HG03108 (cell line): Measurements from ENCODE around the gene SLC30A4.
"Not testable (repeated sequence)": the region's sequence is repeated elsewhere in the genome, so short reads cannot be mapped to it uniquely, and the experiment has no call there.

Source experiments
- ATAC-seq: cut with Tn5 transposase; IDR thresholded peaks from one replicate; pipeline ENCODE4 v1.9.1; 2021; ENCODE audit warnings: moderate library complexity; ENCODE audit not compliant: unreplicated experiment

Gene SLC30A4

GRCh38 chr15:45522328-45523165, at the start of gene SLC30A4:
SLC30A4 (minus strand) TSS chr15:45522755; CDS start chr15:45522354, 401 bp downstream.
- ATAC-seq: peak; percentile 81

GRCh38 chr15:45555934-45556608, 33.5 kb upstream of the SLC30A4 start:
- ATAC-seq: no peak

GRCh38 chr15:45551676-45552075, 29.1 kb upstream of the SLC30A4 start:
- no peak for ATAC-seq

DNA sequence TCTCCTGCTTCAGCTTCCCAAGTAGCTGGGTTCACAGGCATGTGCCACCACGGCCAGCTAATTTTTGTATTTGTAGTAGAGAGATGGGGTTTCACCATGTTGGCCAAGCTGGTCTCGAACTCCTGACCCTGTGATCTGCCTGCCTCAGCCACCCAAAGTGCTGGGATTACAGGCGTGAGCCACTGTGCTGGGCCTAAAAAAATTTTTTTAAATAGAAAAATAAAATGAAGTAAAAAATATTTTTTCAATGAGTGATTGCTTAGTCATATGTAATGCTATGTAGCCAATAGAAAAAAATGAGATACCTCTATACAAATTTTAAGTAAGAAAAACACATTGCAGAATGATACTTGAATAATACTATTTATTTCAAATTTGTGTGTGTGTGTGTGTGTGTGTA, 27.9 kb upstream of the SLC30A4 start:
- ATAC-seq: no peak

- no peak for ATAC-seq
Observed at GRCh38 chr15:45549541-45550220, 27.1 kb upstream of the SLC30A4 start.

GRCh38 chr15:45548753-45549520, 26.4 kb upstream of the SLC30A4 start:
- ATAC-seq: no peak

GRCh38 chr15:45546789-45547188, 24.2 kb upstream of the SLC30A4 start:
- ATAC-seq: no peak

- ATAC-seq: no peak
Observed at GRCh38 chr15:45544266-45545023, 21.9 kb upstream of the SLC30A4 start.

- no peak for ATAC-seq
Observed at GRCh38 chr15:45543051-45543450, 20.5 kb upstream of the SLC30A4 start.

DNA sequence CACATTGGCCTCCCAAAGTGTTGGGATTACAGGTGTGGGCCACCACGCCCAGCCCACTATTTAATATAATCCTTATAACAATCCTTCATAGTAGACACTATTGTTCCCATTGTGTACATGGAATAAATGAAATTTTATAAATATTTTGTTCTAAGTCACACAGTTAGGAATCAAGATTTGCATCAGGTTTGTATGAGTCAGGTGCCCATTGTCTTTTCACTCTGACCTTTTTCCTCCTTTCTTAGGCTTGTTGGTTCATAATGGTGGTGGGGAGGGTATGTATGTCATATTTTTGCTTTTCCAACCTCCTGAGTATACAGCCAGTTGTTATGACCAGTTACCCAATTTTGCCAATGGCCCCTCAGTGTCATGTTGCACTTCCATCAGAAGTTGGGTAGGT, 18.0 kb upstream of the SLC30A4 start:
- no peak for ATAC-seq

DNA sequence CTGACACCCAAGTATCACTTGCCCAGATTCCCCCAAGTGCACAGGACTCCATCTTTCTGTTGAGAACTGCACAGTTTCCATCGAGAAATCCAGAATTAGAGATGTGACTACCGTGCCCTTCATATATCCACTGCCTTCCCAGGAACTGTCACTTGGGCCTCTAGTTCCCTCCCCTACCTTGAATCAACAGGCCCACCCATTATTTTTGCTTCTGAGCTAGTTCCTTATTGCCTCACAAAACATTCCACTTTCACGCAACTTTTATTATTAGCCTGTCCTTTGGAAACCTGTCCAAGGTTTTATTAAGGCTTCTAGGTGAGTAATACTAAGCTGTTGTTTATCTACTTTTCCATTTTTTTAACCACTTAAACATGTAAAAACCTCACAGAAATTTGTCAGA, 17.1 kb upstream of the SLC30A4 start:
- no peak for ATAC-seq

DNA sequence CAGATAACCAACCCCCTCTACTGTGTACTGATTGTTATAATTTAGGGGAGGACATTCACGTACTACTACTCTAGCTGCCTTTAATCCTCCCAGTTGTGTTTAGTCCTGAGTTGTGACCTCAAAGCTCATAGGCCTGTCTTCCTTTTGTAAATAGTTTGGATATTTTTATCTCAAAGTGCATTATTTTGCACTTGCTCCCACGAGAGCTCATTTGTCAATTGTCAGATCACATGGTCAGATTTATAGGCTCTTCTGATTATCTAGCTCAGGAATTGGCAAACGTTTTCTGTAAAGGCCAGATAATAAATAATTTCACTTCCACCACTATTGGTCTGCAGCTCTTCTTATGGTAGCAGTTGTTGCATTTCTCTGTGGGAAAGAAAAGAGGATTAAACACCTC, 14.4 kb upstream of the SLC30A4 start:
- ATAC-seq: no peak

DNA sequence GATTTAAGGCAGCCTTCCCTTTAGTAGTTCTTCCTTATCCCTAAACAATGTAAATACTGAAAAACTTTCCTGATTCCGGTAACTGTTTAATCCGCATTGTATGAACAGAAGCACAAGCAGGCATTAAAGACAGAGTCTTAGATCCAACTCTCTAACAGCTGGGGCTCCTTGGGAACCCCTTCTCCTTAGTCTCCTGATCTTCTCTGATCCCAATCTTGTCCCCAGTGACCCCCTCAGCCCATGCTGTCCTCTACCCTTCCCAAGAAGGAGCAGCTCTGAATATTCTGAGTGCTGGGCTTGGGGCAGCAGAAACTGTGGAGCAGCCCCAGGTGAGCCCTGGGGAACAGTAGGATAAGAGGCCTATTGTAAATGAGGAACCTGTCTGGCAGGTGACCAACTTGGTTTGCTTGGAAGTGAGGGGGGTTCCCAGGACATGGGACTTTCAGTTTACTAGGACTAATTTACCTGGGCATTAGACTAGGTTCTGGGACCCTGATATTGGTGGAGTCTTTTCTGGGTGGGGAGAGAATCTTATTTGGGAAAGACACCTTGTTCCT, 13.0 kb upstream of the SLC30A4 start:
- ATAC-seq: no peak

DNA sequence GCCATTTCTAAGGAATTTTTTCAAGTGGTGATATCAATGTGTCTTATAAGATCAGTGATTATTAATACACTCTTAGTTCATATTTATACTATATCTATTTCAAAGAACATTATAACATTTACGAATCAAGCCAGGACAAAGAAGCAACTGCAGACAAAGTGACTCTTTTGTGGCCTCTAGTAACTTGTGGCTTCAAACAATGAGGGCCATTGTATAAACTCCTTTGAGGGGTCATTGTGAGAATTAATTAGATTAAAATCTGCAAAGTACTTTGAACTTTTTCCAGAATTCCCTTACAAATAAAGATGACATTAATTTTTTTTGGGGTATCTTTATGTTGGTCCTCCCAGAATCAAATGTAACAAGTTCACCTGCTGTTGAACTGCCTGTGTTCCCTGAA, 12.3 kb upstream of the SLC30A4 start:
- ATAC-seq: no peak

GRCh38 chr15:45532892-45533291, 10.3 kb upstream of the SLC30A4 start:
- ATAC-seq: not testable (repeated sequence)

GRCh38 chr15:45529613-45530012, 7.1 kb upstream of the SLC30A4 start:
- ATAC-seq: no peak

- no peak for ATAC-seq
Observed at GRCh38 chr15:45527086-45527485, 4.5 kb upstream of the SLC30A4 start.

GRCh38 chr15:45523166-45523460, 558 bp upstream of the SLC30A4 start:
- no peak for ATAC-seq

DNA sequence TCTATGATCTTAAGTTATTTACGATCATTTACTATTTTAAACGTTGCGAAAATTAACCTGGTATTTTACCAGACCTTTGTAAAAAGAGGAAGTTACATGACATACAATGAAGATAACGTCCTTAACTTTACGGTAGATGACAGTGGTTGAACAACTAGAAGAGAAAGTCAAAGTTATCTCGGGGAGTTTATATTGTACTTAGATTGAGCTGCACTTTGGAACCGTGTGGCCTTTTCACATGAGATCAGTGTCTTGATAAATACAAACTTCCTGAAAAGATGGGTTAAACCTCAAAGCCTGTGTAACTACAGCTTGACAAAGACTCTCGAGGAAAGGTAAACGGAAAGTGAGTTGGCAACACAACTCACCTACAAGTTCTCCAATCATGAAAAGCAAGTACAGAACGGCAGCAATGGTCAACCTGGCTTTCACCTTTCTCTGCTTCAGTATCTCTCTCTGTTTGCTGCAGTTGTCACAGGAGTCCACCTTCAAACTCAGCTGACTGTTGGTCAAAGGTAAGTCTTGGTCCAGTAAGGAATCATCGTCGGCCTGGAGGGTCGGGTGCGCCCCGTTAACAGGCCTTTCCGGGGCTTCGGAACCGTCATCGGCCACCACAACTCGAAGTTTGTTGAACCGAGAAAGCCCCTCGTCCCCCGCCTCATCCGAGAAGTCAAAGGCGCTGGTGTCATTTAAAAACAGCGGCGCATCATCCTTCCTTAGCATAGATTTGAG, 793 bp downstream of the SLC30A4 start:
- ATAC-seq: no peak
